Endometrium (tissue), 2 donors: ENCODE data around the gene SNAI3.

Experiments used
- FAIRE-seq: peaks from 2 replicates; lab custom pipeline; 2012; peaks lifted over from hg19 to GRCh38; lab: Jason Lieb, UNC
- donor health status: control.
- donor health status: control.

SNAI3 gene

DNA sequence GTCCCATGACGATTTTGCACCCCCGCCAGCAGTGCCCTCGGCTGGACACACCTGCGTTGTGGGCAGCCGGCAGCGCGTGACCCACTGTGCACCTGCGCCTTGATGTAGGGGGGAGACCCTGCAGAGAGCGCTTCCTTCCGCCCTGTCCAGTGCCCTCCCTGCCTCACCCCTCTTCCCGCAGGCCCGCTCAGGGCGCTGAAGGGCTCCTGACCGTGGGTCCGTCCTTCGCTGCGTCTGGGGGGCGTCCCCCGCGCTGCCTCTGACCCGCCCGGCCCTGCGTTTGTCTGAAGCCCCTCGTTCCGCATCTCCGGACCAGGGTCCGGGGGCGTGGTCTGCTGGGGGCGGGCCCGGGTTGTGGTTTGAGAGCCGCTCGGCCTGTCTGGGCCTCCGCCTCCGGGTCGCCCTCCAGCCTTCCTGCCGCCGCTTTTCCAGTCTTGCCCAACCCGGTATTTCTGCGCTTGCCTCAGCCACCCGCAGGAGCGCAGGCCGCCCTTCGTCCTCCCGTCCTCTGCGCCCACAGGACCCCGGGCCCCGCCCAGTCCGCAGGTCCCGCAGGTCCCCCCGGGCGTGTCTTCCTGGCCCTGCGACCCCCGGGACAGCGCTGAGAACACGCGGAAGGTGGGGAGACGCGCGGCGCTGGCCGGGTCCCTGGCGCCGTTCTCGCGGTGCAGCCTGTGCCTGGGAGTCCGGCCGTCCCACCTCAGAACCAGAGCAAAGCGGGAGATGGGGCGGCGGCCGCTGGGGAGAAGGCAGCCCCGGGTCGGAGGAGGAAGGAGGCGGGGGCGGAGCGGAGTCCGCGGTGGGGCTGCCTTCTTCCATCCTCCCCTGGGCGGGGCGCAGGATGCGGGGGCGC lies 51.9 kb downstream of the SNAI3 start:
- no peak for FAIRE-seq

- no peak for FAIRE-seq
Measured at GRCh38 chr16:88633684-88634140, 52.6 kb downstream of the SNAI3 start.

DNA sequence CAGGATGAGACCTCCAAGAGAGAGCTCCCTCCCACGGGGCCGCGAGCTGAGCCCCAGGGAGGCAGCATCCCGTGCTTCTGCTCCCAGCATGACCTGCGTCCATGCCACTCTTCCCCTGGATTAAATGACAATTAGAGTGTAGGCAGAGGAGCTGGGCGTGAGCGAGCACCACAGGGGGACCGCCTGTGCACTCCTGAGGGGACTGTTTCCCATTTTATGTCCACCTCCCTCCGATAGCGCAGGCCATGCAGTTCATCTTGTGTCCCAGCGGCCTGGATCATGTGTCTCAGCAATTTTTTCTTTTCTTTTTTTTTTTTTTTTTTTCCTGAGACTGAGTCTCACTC lies 53.7 kb downstream of the SNAI3 start:
- no peak for FAIRE-seq

DNA sequence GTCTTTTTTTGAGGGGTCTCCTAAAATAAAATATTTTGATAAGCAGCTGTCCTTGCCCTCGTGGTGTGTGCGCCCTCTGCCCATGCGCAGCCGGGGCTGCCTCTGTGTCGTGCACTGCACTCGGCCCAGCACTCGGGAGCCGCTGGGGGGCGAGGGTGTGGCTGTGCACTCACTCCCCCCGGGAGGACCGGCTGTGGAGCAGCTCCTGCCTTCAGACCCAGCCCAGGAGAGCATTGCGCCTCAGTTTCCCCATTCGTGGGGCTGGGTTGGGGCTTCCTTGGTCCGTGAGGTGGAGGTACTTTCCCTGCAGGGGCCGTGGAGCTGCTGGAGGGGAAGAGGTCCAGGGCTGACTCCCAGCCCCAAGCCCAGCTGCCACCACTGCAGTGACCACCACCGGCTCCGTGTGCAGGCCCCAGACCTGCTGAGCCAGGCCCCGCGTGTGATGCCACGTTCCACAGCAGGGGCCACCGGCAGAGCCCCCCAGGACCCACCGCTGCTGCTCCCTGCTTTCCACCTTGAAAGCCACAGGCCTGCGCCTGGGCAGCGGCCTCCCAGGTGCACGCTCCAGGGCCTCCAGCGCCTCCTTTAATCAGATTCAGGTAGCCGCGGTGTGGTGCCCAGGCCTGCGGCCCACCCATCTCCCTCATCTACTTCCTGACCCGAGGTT lies 54.3 kb downstream of the SNAI3 start:
- no peak for FAIRE-seq

GRCh38 chr16:88631384-88631783 lies 54.9 kb downstream of the SNAI3 start:
- no peak for FAIRE-seq

DNA sequence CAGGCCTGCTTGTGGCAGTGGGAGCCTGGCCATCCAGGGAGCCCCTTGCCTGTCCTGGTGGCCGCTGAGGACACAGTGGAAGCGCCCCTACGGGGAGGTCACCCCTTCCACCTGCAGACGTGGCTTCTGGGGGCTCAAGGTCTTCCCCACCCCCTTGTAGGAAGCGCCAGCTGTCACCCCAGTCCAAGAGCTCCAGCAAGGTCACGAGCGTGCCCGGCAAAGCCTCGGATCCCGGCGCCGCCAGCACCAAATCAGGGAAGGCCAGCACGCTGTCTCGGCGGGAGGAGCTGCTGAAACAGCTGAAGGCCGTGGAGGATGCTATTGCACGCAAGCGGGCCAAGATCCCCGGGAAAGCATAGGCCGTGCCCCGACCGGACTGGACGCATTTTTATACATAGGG lies 55.4 kb downstream of the SNAI3 start:
- FAIRE-seq = no peak

- FAIRE-seq = no peak
Measured at GRCh38 chr16:88630433-88630832, 55.9 kb downstream of the SNAI3 start.

DNA sequence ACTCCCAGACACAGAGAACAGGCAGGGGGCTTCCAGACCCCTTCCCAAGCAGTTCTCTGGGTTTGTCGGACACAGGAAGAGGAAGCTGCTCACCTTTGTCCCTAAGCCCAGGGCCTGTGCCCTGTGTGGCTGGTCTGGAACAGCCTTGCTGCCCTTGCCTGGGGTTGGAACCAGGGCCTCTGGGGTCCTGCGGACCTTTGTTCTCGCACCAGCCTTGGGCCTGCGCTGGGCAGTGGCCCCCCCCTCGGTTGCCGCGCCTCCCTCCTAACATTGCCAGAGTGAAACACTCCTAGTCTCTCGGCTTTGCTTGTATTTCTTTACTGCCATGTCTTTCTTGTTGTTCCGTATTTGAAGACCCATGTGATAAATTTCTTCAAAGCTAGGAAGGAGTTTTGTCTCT lies 56.5 kb downstream of the SNAI3 start:
- FAIRE-seq = no peak

- FAIRE-seq = no peak
Measured at GRCh38 chr16:88628512-88628974, 57.8 kb downstream of the SNAI3 start.
